Glutamatergic neuron (in vitro differentiated cells): ENCODE data around the gene P2RY2. TPM values are rescaled to one million over a fixed set of nuclear protein-coding genes. Genes with fewer than 3 reads are reported as not detected.

Source experiments
- DNase-seq: peaks from one replicate; pipeline ENCODE4 v3.0.0; 2022
- H3K27ac Mint-ChIP-seq: one replicate; pipeline ENCODE4 v1.8.0; 2020; ENCODE audit warnings: mild to moderate bottlenecking, mixed read lengths, inconsistent platforms; ENCODE audit not compliant: unreplicated experiment
- H3K27me3 Mint-ChIP-seq: one replicate; pipeline ENCODE4 v1.8.0; 2020; ENCODE audit warnings: mild to moderate bottlenecking, moderate library complexity, mixed read lengths, inconsistent platforms; ENCODE audit not compliant: unreplicated experiment
- H3K36me3 Mint-ChIP-seq: one replicate; pipeline ENCODE4 v1.8.0; 2020; ENCODE audit warnings: mild to moderate bottlenecking, mixed read lengths, inconsistent platforms; ENCODE audit not compliant: unreplicated experiment
- H3K4me1 Mint-ChIP-seq: one replicate; pipeline ENCODE4 v1.8.0; 2020; ENCODE audit warnings: mild to moderate bottlenecking, low read depth, mixed read lengths, inconsistent platforms; ENCODE audit not compliant: unreplicated experiment
- H3K4me3 Mint-ChIP-seq: one replicate; pipeline ENCODE4 v1.8.0; 2020; ENCODE audit warnings: mild to moderate bottlenecking, mixed read lengths, inconsistent platforms; ENCODE audit not compliant: unreplicated experiment
- H3K9me3 Mint-ChIP-seq: one replicate; pipeline ENCODE4 v1.8.0; 2020; ENCODE audit warnings: mild to moderate bottlenecking, moderate library complexity, mixed read lengths, inconsistent platforms; ENCODE audit not compliant: unreplicated experiment
- total RNA-seq: library from RNA; stranded (reverse); fragmentation: NEBNext Ultra II Directional; extraction: Animal tissue kit (Norgen Biotek cat#: 25700); gene quantifications from one replicate; pipeline ENCODE4 v1.2.1, GENCODE V29; 2021; ENCODE audit not compliant: unreplicated experiment
- TF ChIP-seq, protein P1 (sequence below): fragments of 200-600 bp; sonication (generic); IDR thresholded peaks from one replicate; pipeline ENCODE4 v1.5.0; 2021; ENCODE audit not compliant: partially characterized antibody, unreplicated experiment

Gene P2RY2
- total RNA-seq, 1 donor from 2014 or later, result 0.69 TPM

- H3K9me3 Mint-ChIP-seq, result no peaks in the 10 kb centered on the region
- H3K4me1 Mint-ChIP-seq, result peaks cover 4% of the 10 kb centered on the region
- H3K4me3 Mint-ChIP-seq, result no peak overlapping the region
- H3K36me3 Mint-ChIP-seq, result no peaks in the 10 kb centered on the region
- peaks cover 10% of the 10 kb centered on the region for H3K27me3 Mint-ChIP-seq
- no peak overlapping the region for H3K27ac Mint-ChIP-seq
- TF ChIP-seq, protein P1, sequence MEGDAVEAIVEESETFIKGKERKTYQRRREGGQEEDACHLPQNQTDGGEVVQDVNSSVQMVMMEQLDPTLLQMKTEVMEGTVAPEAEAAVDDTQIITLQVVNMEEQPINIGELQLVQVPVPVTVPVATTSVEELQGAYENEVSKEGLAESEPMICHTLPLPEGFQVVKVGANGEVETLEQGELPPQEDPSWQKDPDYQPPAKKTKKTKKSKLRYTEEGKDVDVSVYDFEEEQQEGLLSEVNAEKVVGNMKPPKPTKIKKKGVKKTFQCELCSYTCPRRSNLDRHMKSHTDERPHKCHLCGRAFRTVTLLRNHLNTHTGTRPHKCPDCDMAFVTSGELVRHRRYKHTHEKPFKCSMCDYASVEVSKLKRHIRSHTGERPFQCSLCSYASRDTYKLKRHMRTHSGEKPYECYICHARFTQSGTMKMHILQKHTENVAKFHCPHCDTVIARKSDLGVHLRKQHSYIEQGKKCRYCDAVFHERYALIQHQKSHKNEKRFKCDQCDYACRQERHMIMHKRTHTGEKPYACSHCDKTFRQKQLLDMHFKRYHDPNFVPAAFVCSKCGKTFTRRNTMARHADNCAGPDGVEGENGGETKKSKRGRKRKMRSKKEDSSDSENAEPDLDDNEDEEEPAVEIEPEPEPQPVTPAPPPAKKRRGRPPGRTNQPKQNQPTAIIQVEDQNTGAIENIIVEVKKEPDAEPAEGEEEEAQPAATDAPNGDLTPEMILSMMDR, result no peak
- peak; percentile 2 for DNase-seq
Observed at GRCh38 chr11:73226297-73227006, 8.4 kb downstream of the P2RY2 start.

GRCh38 chr11:73227571-73228211 is 9.6 kb downstream of the P2RY2 start:
- no peak overlapping the region for H3K4me3 Mint-ChIP-seq
- peaks cover 2% of the 10 kb centered on the region for H3K9me3 Mint-ChIP-seq
- peak; percentile 8 for DNase-seq
- H3K4me1 Mint-ChIP-seq, result peaks cover 4% of the 10 kb centered on the region
- H3K27ac Mint-ChIP-seq, result no peak overlapping the region
- H3K36me3 Mint-ChIP-seq, result no peaks in the 10 kb centered on the region
- peaks cover 9% of the 10 kb centered on the region for H3K27me3 Mint-ChIP-seq
- TF ChIP-seq, protein P1, result no peak

DNA sequence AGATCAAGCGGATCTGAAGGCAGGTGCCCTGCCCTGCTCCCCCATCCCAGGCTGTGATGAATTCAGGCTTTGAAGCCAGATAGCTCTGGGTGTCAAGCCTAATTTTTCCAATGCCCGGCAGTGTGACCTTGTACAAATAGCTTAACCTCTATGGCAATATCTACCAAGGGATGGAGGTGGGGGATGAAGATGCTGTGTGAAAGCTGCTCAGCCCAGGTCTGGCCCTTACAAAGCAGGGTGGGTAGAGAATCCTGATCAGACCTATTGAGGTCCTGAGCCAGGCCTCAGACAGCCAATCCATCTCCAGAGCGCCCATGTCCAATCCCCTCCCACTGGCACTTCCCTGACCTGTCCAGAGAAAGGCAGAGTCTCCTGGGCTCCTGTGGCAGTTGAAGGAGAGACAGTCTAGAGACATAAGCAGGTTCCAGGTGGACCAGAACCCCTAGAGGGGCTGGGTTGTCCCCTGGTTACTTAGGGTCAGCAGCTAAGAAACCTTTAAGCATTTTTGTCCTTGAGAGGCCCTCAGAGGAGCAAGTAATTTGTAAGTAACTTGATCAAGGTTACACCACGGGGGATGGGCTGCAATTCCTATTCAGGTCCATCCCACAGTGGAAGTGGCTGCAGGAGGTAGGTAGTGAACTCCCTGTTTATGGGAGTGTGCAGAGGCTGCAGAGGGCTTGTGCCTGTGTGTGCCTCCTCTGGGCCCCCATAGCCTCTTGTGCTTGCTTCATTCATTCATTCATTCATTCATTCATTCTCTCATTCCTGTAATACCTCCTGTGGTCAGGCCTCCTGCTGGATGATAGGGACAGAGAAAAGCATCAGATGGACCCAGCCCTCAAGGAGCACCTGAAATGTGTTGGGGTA is 10.4 kb downstream of the P2RY2 start:
- peaks cover 9% of the 10 kb centered on the region for H3K27me3 Mint-ChIP-seq
- no peaks in the 10 kb centered on the region for H3K36me3 Mint-ChIP-seq
- H3K9me3 Mint-ChIP-seq, result peaks cover 2% of the 10 kb centered on the region
- H3K4me3 Mint-ChIP-seq, result no peak overlapping the region
- peak; percentile 8 for DNase-seq
- TF ChIP-seq, protein P1, result no peak
- H3K4me1 Mint-ChIP-seq, result peaks cover 5% of the 10 kb centered on the region
- no peak overlapping the region for H3K27ac Mint-ChIP-seq

GRCh38 chr11:73229321-73229895 is 11.3 kb downstream of the P2RY2 start:
- peak; percentile 11 for DNase-seq
- peaks cover 2% of the 10 kb centered on the region for H3K9me3 Mint-ChIP-seq
- H3K27me3 Mint-ChIP-seq, result peaks cover 9% of the 10 kb centered on the region
- H3K4me3 Mint-ChIP-seq, result no peak overlapping the region
- no peaks in the 10 kb centered on the region for H3K36me3 Mint-ChIP-seq
- TF ChIP-seq, protein P1, result no peak
- no peak overlapping the region for H3K27ac Mint-ChIP-seq
- H3K4me1 Mint-ChIP-seq, result peaks cover 5% of the 10 kb centered on the region
